GM23338 (cell line): ENCODE results near the gene LPAR1. TPM values are rescaled to one million over a fixed set of nuclear protein-coding genes. Genes with fewer than 3 reads are reported as not detected.

Source experiments
- ATAC-seq: fragments of 200-7000 bp; cut with Tn5 transposase; 3 replicates; pipeline ENCODE4 v1.9.1; 2020
- DNase-seq: peaks from one replicate; pipeline ENCODE4 v3.0.0-alpha.2; 2015; ENCODE audit warnings: low spot score
- H2AFZ ChIP-seq: fragments of 200-600 bp; sonication (generic); 2 replicates; pipeline ENCODE4 v1.8.0; 2016; ENCODE audit warnings: antibody characterized with exemption, mild to moderate bottlenecking, moderate library complexity
- H3F3A ChIP-seq: fragments of 200-600 bp; sonication (generic); replicated peaks from 2 replicates; pipeline ENCODE4 v1.8.0; 2017; ENCODE audit warnings: antibody characterized with exemption, mixed run types, low read depth
- H3K27ac ChIP-seq: fragments of 200-600 bp; sonication (generic); 2 replicates; pipeline ENCODE4 v1.6.1; 2016; ENCODE audit warnings: low read depth
- H3K27me3 ChIP-seq: fragments of 200-600 bp; sonication (generic); 2 replicates; pipeline ENCODE4 v1.8.0; 2016; ENCODE audit warnings: mild to moderate bottlenecking, mixed run types, moderate library complexity; ENCODE audit not compliant: insufficient read depth
- H3K36me3 ChIP-seq: fragments of 200-600 bp; sonication (generic); 2 replicates; pipeline ENCODE4 v1.8.0; 2016; ENCODE audit warnings: mild to moderate bottlenecking; ENCODE audit not compliant: insufficient read depth
- H3K4me1 ChIP-seq: fragments of 200-600 bp; sonication (generic); 2 replicates; pipeline ENCODE4 v1.8.0; 2016; ENCODE audit warnings: mild to moderate bottlenecking, moderate library complexity; ENCODE audit not compliant: insufficient read depth
- H3K4me2 ChIP-seq: fragments of 200-600 bp; sonication (generic); 2 replicates; pipeline ENCODE4 v1.7.1; 2017; ENCODE audit warnings: mixed run types
- H3K4me3 ChIP-seq: fragments of 200-600 bp; sonication (generic); 2 replicates; pipeline ENCODE4 v1.6.1; 2016; ENCODE audit warnings: mixed run types
- H3K79me2 ChIP-seq: fragments of 200-600 bp; sonication (generic); replicated peaks from 2 replicates; pipeline ENCODE4 v1.8.0; 2017; ENCODE audit warnings: mild to moderate bottlenecking; ENCODE audit not compliant: insufficient read depth
- H3K9me2 ChIP-seq: fragments of 200-600 bp; sonication (generic); 2 replicates; pipeline ENCODE4 v1.8.0; 2017; ENCODE audit not compliant: insufficient read depth
- H4K20me1 ChIP-seq: fragments of 200-600 bp; sonication (generic); replicated peaks from 2 replicates; pipeline ENCODE4 v1.8.0; 2017; ENCODE audit warnings: mild to moderate bottlenecking; ENCODE audit not compliant: insufficient read depth
- H3K27ac Mint-ChIP-seq: 2 replicates; pipeline ENCODE4 v1.8.0; 2020; ENCODE audit warnings: inconsistent platforms, mild to moderate bottlenecking, moderate library complexity, mixed read lengths
- H3K27me3 Mint-ChIP-seq: 3 replicates; pipeline ENCODE4 v1.8.0; 2022; ENCODE audit warnings: low read depth, mild to moderate bottlenecking, moderate library complexity, mixed read lengths, inconsistent platforms; ENCODE audit not compliant: insufficient read depth, poor library complexity
- H3K36me3 Mint-ChIP-seq: 3 replicates; pipeline ENCODE4 v1.8.0; 2021; ENCODE audit warnings: low read depth, mild to moderate bottlenecking, inconsistent platforms, moderate library complexity, mixed read lengths
- H3K4me1 Mint-ChIP-seq: 3 replicates; pipeline ENCODE4 v1.8.0; 2020; ENCODE audit warnings: mild to moderate bottlenecking, inconsistent platforms, mixed read lengths
- H3K4me3 Mint-ChIP-seq: 3 replicates; pipeline ENCODE4 v1.8.0; 2021; ENCODE audit warnings: moderate library complexity, mild to moderate bottlenecking, inconsistent platforms, mixed read lengths
- H3K9me3 Mint-ChIP-seq: 3 replicates; pipeline ENCODE4 v1.8.0; 2020; ENCODE audit warnings: moderate library complexity, mild to moderate bottlenecking, inconsistent platforms, mixed read lengths
- EZH2 ChIP-seq: fragments of 200-600 bp; sonication (generic); IDR thresholded peaks from one replicate; pipeline ENCODE4 v1.8.0; 2017; ENCODE audit warnings: antibody characterized with exemption, mild to moderate bottlenecking, low read depth; ENCODE audit not compliant: unreplicated experiment
- JUNB ChIP-seq: IDR thresholded peaks from one replicate; pipeline ENCODE4 v1.6.1; 2016; ENCODE audit warnings: antibody characterized with exemption; ENCODE audit not compliant: unreplicated experiment
- STAT1 ChIP-seq: IDR thresholded peaks from one replicate; pipeline ENCODE4 v1.6.1; 2016; ENCODE audit warnings: antibody characterized with exemption; ENCODE audit not compliant: unreplicated experiment
- ZNF331 ChIP-seq: fragments of 250-450 bp; sonication (Bioruptor Pico); IDR thresholded peaks from 2 replicates; pipeline ENCODE4 v1.5.0; 2020; ENCODE audit warnings: low read depth, mild to moderate bottlenecking, moderate library complexity
- polyA plus RNA-seq: library from polyadenylated mRNA; unstranded; fragments of >200 nt; fragmentation: Nextera tagmentation; extraction: Ambion mirVana; gene quantifications from 2 replicates; pipeline ENCODE4 v1.2.1, GENCODE V29; 2016
- total RNA-seq: library from RNA; depleted of rRNA; stranded (reverse); fragments of >200 nt; shearing (Covaris generic); gene quantifications from 2 replicates; pipeline ENCODE4 v1.2.3, GENCODE V29; 2014
- TF ChIP-seq, protein P1 (sequence below), 2 experiments: fragments of 200-600 bp in 1 of 2; sonication (generic) in 1 of 2; conservative IDR thresholded peaks; 2 replicates each; pipeline versions ENCODE4 v1.5.1 to v1.6.1; 2016 to 2017; ENCODE audit warnings: antibody characterized with exemption in 2 of 2, low read depth in 2 of 2, mild to moderate bottlenecking in 2 of 2, moderate library complexity in 1 of 2
- TF ChIP-seq, protein P2 (sequence below): fragments of 250-450 bp; sonication (Bioruptor Pico); IDR thresholded peaks from 2 replicates; pipeline ENCODE4 v1.5.0; 2020; ENCODE audit warnings: mild to moderate bottlenecking, moderate library complexity
- TF ChIP-seq, protein P3 (sequence below): IDR thresholded peaks from 2 replicates; pipeline ENCODE4 v1.6.1; 2016; ENCODE audit warnings: antibody characterized with exemption

LPAR1 gene
- total and polyA plus RNA-seq, 2 experiments from 2014 or later: 1.0 to 3.8 TPM

DNA sequence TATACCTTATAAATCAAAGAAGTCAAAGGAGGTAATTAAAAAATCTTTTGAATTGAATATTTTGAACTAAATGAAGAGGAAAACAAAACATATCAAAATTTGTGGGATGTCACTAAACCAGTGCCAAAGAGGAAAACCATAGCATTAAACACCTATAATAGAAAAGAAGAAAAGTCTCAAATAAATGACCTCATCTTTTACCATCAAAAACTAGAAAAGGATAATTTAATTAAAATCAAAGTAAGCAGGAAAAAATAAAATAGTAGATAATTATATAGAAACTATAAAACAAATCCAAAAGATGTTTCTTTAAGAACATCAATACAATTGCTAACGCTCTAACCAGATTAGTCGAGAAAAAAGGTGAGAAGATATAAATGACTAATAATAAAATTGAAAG is 47.8 kb downstream of the LPAR1 start:
- Histone ChIP-seq H3K4me3 (no peak overlapping the region), H3K27ac (no peak overlapping the region), H4K20me1 (no peaks in the 10 kb centered on the region), H3K4me2 (no peak overlapping the region), H3K9me2 (no peaks in the 10 kb centered on the region), H3K4me1 (peaks cover 9% of the 10 kb centered on the region; the same call in 1 of the 2 replicates), H2AFZ (no peak overlapping the region), H3K79me2 (peaks cover 6% of the 10 kb centered on the region; the same call in 1 of the 2 replicates), H3K36me3 (no peaks in the 10 kb centered on the region), H3K27me3 (no peaks in the 10 kb centered on the region), H3F3A (no peaks in the 10 kb centered on the region)
- ATAC-seq (no peak), DNase-seq (no peak)
- Mint-ChIP-seq H3K27ac (no peak overlapping the region), H3K27me3 (no peaks in the 10 kb centered on the region), H3K4me3 (no peak overlapping the region), H3K36me3 (no peaks in the 10 kb centered on the region), H3K9me3 (no peaks in the 10 kb centered on the region), H3K4me1 (peaks cover 7% of the 10 kb centered on the region; the same call in 2 of the 3 replicates)
- TF ChIP-seq, protein P1, sequence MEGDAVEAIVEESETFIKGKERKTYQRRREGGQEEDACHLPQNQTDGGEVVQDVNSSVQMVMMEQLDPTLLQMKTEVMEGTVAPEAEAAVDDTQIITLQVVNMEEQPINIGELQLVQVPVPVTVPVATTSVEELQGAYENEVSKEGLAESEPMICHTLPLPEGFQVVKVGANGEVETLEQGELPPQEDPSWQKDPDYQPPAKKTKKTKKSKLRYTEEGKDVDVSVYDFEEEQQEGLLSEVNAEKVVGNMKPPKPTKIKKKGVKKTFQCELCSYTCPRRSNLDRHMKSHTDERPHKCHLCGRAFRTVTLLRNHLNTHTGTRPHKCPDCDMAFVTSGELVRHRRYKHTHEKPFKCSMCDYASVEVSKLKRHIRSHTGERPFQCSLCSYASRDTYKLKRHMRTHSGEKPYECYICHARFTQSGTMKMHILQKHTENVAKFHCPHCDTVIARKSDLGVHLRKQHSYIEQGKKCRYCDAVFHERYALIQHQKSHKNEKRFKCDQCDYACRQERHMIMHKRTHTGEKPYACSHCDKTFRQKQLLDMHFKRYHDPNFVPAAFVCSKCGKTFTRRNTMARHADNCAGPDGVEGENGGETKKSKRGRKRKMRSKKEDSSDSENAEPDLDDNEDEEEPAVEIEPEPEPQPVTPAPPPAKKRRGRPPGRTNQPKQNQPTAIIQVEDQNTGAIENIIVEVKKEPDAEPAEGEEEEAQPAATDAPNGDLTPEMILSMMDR (conservative IDR thresholded peaks at IDR 0.05; ENCODE audit: low read depth in 2 of 2): no peak
- TF ChIP-seq ZNF331: no peak
- TF ChIP-seq, protein P2, sequence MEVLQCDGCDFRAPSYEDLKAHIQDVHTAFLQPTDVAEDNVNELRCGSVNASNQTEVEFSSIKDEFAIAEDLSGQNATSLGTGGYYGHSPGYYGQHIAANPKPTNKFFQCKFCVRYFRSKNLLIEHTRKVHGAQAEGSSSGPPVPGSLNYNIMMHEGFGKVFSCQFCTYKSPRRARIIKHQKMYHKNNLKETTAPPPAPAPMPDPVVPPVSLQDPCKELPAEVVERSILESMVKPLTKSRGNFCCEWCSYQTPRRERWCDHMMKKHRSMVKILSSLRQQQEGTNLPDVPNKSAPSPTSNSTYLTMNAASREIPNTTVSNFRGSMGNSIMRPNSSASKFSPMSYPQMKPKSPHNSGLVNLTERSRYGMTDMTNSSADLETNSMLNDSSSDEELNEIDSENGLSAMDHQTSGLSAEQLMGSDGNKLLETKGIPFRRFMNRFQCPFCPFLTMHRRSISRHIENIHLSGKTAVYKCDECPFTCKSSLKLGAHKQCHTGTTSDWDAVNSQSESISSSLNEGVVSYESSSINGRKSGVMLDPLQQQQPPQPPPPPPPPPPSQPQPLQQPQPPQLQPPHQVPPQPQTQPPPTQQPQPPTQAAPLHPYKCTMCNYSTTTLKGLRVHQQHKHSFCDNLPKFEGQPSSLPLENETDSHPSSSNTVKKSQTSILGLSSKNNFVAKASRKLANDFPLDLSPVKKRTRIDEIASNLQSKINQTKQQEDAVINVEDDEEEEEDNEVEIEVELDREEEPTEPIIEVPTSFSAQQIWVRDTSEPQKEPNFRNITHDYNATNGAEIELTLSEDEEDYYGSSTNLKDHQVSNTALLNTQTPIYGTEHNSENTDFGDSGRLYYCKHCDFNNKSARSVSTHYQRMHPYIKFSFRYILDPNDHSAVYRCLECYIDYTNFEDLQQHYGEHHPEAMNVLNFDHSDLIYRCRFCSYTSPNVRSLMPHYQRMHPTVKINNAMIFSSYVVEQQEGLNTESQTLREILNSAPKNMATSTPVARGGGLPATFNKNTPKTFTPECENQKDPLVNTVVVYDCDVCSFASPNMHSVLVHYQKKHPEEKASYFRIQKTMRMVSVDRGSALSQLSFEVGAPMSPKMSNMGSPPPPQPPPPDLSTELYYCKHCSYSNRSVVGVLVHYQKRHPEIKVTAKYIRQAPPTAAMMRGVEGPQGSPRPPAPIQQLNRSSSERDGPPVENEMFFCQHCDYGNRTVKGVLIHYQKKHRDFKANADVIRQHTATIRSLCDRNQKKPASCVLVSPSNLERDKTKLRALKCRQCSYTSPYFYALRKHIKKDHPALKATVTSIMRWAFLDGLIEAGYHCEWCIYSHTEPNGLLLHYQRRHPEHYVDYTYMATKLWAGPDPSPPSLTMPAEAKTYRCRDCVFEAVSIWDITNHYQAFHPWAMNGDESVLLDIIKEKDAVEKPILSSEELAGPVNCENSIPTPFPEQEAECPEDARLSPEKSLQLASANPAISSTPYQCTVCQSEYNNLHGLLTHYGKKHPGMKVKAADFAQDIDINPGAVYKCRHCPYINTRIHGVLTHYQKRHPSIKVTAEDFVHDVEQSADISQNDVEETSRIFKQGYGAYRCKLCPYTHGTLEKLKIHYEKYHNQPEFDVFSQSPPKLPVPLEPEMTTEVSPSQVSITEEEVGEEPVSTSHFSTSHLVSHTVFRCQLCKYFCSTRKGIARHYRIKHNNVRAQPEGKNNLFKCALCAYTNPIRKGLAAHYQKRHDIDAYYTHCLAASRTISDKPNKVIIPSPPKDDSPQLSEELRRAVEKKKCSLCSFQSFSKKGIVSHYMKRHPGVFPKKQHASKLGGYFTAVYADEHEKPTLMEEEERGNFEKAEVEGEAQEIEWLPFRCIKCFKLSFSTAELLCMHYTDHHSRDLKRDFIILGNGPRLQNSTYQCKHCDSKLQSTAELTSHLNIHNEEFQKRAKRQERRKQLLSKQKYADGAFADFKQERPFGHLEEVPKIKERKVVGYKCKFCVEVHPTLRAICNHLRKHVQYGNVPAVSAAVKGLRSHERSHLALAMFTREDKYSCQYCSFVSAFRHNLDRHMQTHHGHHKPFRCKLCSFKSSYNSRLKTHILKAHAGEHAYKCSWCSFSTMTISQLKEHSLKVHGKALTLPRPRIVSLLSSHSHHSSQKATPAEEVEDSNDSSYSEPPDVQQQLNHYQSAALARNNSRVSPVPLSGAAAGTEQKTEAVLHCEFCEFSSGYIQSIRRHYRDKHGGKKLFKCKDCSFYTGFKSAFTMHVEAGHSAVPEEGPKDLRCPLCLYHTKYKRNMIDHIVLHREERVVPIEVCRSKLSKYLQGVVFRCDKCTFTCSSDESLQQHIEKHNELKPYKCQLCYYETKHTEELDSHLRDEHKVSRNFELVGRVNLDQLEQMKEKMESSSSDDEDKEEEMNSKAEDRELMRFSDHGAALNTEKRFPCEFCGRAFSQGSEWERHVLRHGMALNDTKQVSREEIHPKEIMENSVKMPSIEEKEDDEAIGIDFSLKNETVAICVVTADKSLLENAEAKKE (CRISPR knock-in tag): no peak
- TF ChIP-seq STAT1: no peak
- TF ChIP-seq, protein P3, sequence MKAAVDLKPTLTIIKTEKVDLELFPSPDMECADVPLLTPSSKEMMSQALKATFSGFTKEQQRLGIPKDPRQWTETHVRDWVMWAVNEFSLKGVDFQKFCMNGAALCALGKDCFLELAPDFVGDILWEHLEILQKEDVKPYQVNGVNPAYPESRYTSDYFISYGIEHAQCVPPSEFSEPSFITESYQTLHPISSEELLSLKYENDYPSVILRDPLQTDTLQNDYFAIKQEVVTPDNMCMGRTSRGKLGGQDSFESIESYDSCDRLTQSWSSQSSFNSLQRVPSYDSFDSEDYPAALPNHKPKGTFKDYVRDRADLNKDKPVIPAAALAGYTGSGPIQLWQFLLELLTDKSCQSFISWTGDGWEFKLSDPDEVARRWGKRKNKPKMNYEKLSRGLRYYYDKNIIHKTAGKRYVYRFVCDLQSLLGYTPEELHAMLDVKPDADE: no peak
- TF ChIP-seq EZH2: no peak
- no peak for TF ChIP-seq JUNB
